Keratinocyte (primary cell): ENCODE measurements around the gene DCST1. TPM values are rescaled to one million over a fixed set of nuclear protein-coding genes. Genes with fewer than 3 reads are reported as not detected.

Experiments used
- DNase-seq: peaks from one replicate; pipeline ENCODE4 v3.0.0-alpha.2; 2011; ENCODE audit warnings: low read depth, missing footprints, low spot score
- FAIRE-seq: peaks from 2 replicates; lab custom pipeline; 2011; peaks lifted over from hg19 to GRCh38; lab: Jason Lieb, UNC
- H2AFZ ChIP-seq: 2 replicates; pipeline ENCODE4 v1.6.0; 2012; ENCODE audit warnings: low read length, control low read depth, inconsistent platforms; ENCODE audit not compliant: control insufficient read depth
- H3K27ac ChIP-seq: 2 replicates; pipeline ENCODE4 v1.5.1; 2011; ENCODE audit warnings: low read length; ENCODE audit not compliant: control insufficient read depth, insufficient read depth
- H3K27me3 ChIP-seq: 3 replicates; pipeline ENCODE4 v1.6.0; 2011; ENCODE audit warnings: low read length; ENCODE audit not compliant: control insufficient read depth, insufficient read depth; ENCODE audit errors: extremely low read depth
- H3K36me3 ChIP-seq, 2 experiments: 2 replicates in 1 of 2; 3 replicates in 1 of 2; pipeline ENCODE4 v1.5.1; 2011; ENCODE audit warnings: low read length in 2 of 2, mild to moderate bottlenecking in 1 of 2; ENCODE audit not compliant: control insufficient read depth in 2 of 2, insufficient read depth in 2 of 2; ENCODE audit errors: extremely low read depth in 1 of 2
- H3K4me1 ChIP-seq: 3 replicates; pipeline ENCODE4 v1.5.1; 2011; ENCODE audit warnings: low read length; ENCODE audit not compliant: control insufficient read depth, insufficient read depth; ENCODE audit errors: extremely low read depth
- H3K4me2 ChIP-seq: 3 replicates; pipeline ENCODE4 v1.6.0; 2011; ENCODE audit warnings: low read depth, low read length; ENCODE audit not compliant: control insufficient read depth, insufficient read depth; ENCODE audit errors: extremely low read depth
- H3K4me3 ChIP-seq, 3 experiments: fragments of 200-600 bp in 1 of 3; sonication (generic) in 1 of 3; 2 replicates in 2 of 3; 3 replicates in 1 of 3; pipeline ENCODE4 v1.5.1; 2011 to 2016; ENCODE audit warnings: low read length in 3 of 3, mild to moderate bottlenecking in 3 of 3, control low read depth in 2 of 3, inconsistent platforms in 1 of 3, low read depth in 1 of 3, mixed read lengths in 1 of 3, mixed run types in 1 of 3, moderate library complexity in 1 of 3; ENCODE audit not compliant: control insufficient read depth in 2 of 3, insufficient read depth in 2 of 3; ENCODE audit errors: extremely low read depth in 1 of 3
- H3K79me2 ChIP-seq: 2 replicates; pipeline ENCODE4 v1.6.0; 2012; ENCODE audit warnings: low read length; ENCODE audit not compliant: control insufficient read depth, insufficient read depth
- H3K9ac ChIP-seq: 3 replicates; pipeline ENCODE4 v1.6.0; 2011; ENCODE audit warnings: low read length; ENCODE audit not compliant: control insufficient read depth, insufficient read depth; ENCODE audit errors: extremely low read depth
- H3K9me1 ChIP-seq: 3 replicates; pipeline ENCODE4 v1.6.0; 2011; ENCODE audit warnings: low read length; ENCODE audit not compliant: control insufficient read depth, insufficient read depth; ENCODE audit errors: extremely low read depth
- H3K9me3 ChIP-seq: 2 replicates; pipeline ENCODE4 v1.5.1; 2012; ENCODE audit warnings: low read depth, low read length; ENCODE audit not compliant: control insufficient read depth
- H4K20me1 ChIP-seq: 3 replicates; pipeline ENCODE4 v1.6.0; 2011; ENCODE audit warnings: low read length; ENCODE audit not compliant: control insufficient read depth, insufficient read depth; ENCODE audit errors: extremely low read depth
- EZH2 ChIP-seq: IDR thresholded peaks from one replicate; pipeline ENCODE4 v1.6.1; 2012; ENCODE audit warnings: inconsistent platforms, mild to moderate bottlenecking, low read length, moderate library complexity
- dilution Hi-C: fragments of 300-500 bp; cut with MboI; formaldehyde crosslinking; loops from one replicate; pipeline ENCODE4 v1.7.0; 2020; ENCODE audit warnings: low sequenced_read_pairs; ENCODE audit not compliant: extremely low pct_ligation_motif_present
- polyA plus RNA-seq, 5 experiments: library from polyadenylated mRNA; depleted of rRNA in 3 of 5; stranded (reverse) in 3 of 5; stranded (forward) in 1 of 5; unstranded in 1 of 5; fragments of >200 nt; gene quantifications; 1 replicate in 1 of 5; 2 replicates in 3 of 5; 3 replicates in 1 of 5; pipeline versions ENCODE4 v1.2.1 to v1.2.3, GENCODE V29; 2011 to 2012; ENCODE audit warnings: missing spikeins in 2 of 5, low read depth in 1 of 5, low replicate concordance in 1 of 5
- TF ChIP-seq, protein P1 (sequence below), 3 experiments: IDR thresholded peaks in 1 of 3; conservative IDR thresholded peaks in 1 of 3; optimal IDR thresholded peaks in 1 of 3; 2 replicates in 2 of 3; 3 replicates in 1 of 3; pipeline versions ENCODE3 to v1.5.1; 2011; ENCODE audit warnings: low read length in 3 of 3, mild to moderate bottlenecking in 3 of 3, moderate library complexity in 2 of 3, control low read depth in 1 of 3, inconsistent platforms in 1 of 3; ENCODE audit not compliant: insufficient read depth in 2 of 3; ENCODE audit errors: extremely low read depth in 1 of 3

Gene DCST1
- polyA plus RNA-seq, 1 donor (not counting 4 experiments of a cell fraction or from before 2014, with no cell fraction given), result not detected

DNA sequence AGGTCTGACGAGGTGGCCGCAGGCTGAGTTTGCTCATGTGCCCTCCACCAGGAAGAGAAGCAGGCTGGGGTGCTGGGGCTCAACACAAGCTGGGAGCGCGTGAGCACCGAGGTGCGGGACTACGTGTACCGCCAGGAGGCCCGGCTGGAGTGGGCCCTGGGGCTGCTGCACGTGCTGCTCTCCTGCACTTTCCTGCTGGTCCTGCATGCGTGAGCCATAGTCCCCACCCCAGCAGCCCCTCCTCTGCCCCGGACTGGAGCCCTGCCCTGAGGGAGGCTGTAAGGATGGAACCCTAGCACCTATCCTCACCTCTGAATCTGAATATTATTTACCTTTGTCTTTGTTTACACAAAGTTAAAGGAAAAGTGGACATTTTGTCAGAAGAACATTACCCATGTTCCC, 9.7 kb downstream of the DCST1 start:
- Histone ChIP-seq H3K4me2 (no peak overlapping the region), H3K79me2 (no peaks in the 10 kb centered on the region), H3K9ac (no peak overlapping the region), H4K20me1 (no peaks in the 10 kb centered on the region), H3K4me3 (no peak overlapping the region), H3K27me3 (no peaks in the 10 kb centered on the region), H3K9me3 (no peaks in the 10 kb centered on the region), H2AFZ (no peak overlapping the region), H3K4me1 (peaks cover 26% of the 10 kb centered on the region), H3K36me3 (no peaks in the 10 kb centered on the region), H3K9me1 (peaks cover 3% of the 10 kb centered on the region), H3K27ac (no peak overlapping the region)
- DNase-seq (no peak), FAIRE-seq (no peak)
- TF ChIP-seq EZH2, result no peak
- TF ChIP-seq, protein P1, sequence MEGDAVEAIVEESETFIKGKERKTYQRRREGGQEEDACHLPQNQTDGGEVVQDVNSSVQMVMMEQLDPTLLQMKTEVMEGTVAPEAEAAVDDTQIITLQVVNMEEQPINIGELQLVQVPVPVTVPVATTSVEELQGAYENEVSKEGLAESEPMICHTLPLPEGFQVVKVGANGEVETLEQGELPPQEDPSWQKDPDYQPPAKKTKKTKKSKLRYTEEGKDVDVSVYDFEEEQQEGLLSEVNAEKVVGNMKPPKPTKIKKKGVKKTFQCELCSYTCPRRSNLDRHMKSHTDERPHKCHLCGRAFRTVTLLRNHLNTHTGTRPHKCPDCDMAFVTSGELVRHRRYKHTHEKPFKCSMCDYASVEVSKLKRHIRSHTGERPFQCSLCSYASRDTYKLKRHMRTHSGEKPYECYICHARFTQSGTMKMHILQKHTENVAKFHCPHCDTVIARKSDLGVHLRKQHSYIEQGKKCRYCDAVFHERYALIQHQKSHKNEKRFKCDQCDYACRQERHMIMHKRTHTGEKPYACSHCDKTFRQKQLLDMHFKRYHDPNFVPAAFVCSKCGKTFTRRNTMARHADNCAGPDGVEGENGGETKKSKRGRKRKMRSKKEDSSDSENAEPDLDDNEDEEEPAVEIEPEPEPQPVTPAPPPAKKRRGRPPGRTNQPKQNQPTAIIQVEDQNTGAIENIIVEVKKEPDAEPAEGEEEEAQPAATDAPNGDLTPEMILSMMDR (optimal IDR thresholded peaks at IDR 0.05 in 1 of 3, IDR thresholded peaks at IDR 0.05 in 1 of 3, conservative IDR thresholded peaks at IDR 0.05 in 1 of 3; ENCODE audit: extremely low read depth in 1 of 3, insufficient read depth in 2 of 3, low read length in 3 of 3), result no peak
- dilution Hi-C loops, result no loop called here

DNA sequence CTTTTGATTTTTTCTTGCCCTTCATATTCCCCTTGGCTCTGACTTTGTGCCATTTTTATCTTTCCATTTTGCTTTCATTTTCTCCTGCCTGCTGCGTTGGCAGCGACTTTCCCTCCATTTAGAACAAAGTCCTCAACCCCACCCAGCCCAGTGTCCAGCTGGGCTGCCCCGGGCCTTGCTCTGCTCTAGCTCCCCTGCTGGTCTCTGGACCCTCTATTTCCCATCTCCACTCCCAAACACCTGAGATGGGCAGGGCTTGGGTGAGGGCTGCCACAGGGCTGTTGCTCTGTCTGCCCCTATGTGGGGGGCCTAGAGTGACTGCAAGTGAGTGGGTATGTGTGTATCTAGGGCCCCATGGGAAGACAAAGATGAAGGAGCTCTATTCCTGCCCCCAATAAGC, 10.2 kb downstream of the DCST1 start:
- DNase-seq (no peak), FAIRE-seq (no peak)
- TF ChIP-seq EZH2, result no peak
- TF ChIP-seq, protein P1 (optimal IDR thresholded peaks at IDR 0.05 in 1 of 3, IDR thresholded peaks at IDR 0.05 in 1 of 3, conservative IDR thresholded peaks at IDR 0.05 in 1 of 3; ENCODE audit: extremely low read depth in 1 of 3, insufficient read depth in 2 of 3, low read length in 3 of 3), result no peak
- no peaks in the 10 kb centered on the region for H3K79me2 ChIP-seq
- no peak overlapping the region for H2AFZ ChIP-seq
- no peaks in the 10 kb centered on the region for H3K27me3 ChIP-seq
- no peak overlapping the region for H3K4me3 ChIP-seq
- dilution Hi-C loops, result no loop called here
- H3K9me1 ChIP-seq, result peaks cover 3% of the 10 kb centered on the region
- no peak overlapping the region for H3K4me2 ChIP-seq
- H3K9ac ChIP-seq, result no peak overlapping the region
- H3K27ac ChIP-seq, result no peak overlapping the region
- no peaks in the 10 kb centered on the region for H4K20me1 ChIP-seq
- H3K9me3 ChIP-seq, result no peaks in the 10 kb centered on the region
- no peaks in the 10 kb centered on the region for H3K36me3 ChIP-seq
- H3K4me1 ChIP-seq, result peaks cover 21% of the 10 kb centered on the region
